Left colon (tissue), 2 donors: ENCODE results near the gene TEX101. TPM values are rescaled to one million over a fixed set of nuclear protein-coding genes. Genes with fewer than 3 reads are reported as not detected.
"Not testable (repeated sequence)": the region's sequence is repeated elsewhere in the genome, so short reads cannot be mapped to it uniquely, and the experiment has no call there.

Experiments used
- ATAC-seq: fragments of 200-7000 bp; cut with Tn5 transposase; one replicate; pipeline ENCODE4 v1.9.1; 2020; ENCODE audit warnings: mild to moderate bottlenecking, moderate library complexity
- DNase-seq, 2 donors: peaks; one replicate each; pipeline ENCODE4 v3.0.0-alpha.2; 2020
- intact Hi-C, 2 donors: fragments of 100-400 bp; cut with DNase I in 1 of 2; cut with micrococcal nuclease in 1 of 2; formaldehyde crosslinking; loops; one replicate each; pipeline versions ENCODE4 v1.11.2 to v1.14.0; 2022; cut with DNase I, micrococcal nuclease
- total RNA-seq, 2 donors: library from RNA; stranded (reverse); fragmentation: NEBNext Ultra II Directional; extraction: Animal tissue kit (Norgen Biotek cat#: 25700); gene quantifications; one replicate each; pipeline ENCODE4 v1.2.1, GENCODE V29; 2021
- donor health status: DM: no; HTN: no; CAD: no.
- donor health status: DM: yes; HTN: yes; CAD: no.

Gene TEX101
- total RNA-seq, 2 donors from 2014 or later: 0.27 to 0.34 TPM

GRCh38 chr19:43409415-43409814 is 5.3 kb upstream of the TEX101 start:
- DNase-seq (no peak), ATAC-seq (no peak)
- intact Hi-C loops: no loop called here

GRCh38 chr19:43412441-43412840 is 2.2 kb upstream of the TEX101 start:
- DNase-seq: no peak
- ATAC-seq: no peak
- intact Hi-C loops: no loop called here

- no peak for DNase-seq
- ATAC-seq: peak; percentile 84
- intact Hi-C loops: no loop called here
Observed at GRCh38 chr19:43416951-43417623, 2.4 kb downstream of the TEX101 start.

GRCh38 chr19:43420954-43421353 is 6.3 kb downstream of the TEX101 start:
- intact Hi-C loops: no loop called here

GRCh38 chr19:43422000-43422688 is 7.5 kb downstream of the TEX101 start:
- intact Hi-C loops: no loop called here
- DNase-seq (no peak), ATAC-seq (no peak)

More at GRCh38 chr19:43420954-43421353, 6.3 kb downstream of the TEX101 start:
- ATAC-seq: no peak
- no peak for DNase-seq

GRCh38 chr19:43422689-43423066 is 8.0 kb downstream of the TEX101 start:
- intact Hi-C loops: no loop called here
- DNase-seq: no peak
- ATAC-seq: no peak

GRCh38 chr19:43423779-43424178 is 9.1 kb downstream of the TEX101 start:
- ATAC-seq (no peak), DNase-seq (no peak)
- intact Hi-C loops: no loop called here

GRCh38 chr19:43425567-43426392 is 11.1 kb downstream of the TEX101 start:
- DNase-seq: peak; percentile 86 to 92
- intact Hi-C loops: no loop called here
- peak; percentile 81 for ATAC-seq

GRCh38 chr19:43429395-43429794 is 14.7 kb downstream of the TEX101 start:
- ATAC-seq: no peak
- intact Hi-C loops: no loop called here

GRCh38 chr19:43430142-43430710 is 15.5 kb downstream of the TEX101 start:
- peak in 1 of 2 donors; percentile 31 for DNase-seq
- ATAC-seq: no peak
- intact Hi-C loops: no loop called here

More at GRCh38 chr19:43429395-43429794, 14.7 kb downstream of the TEX101 start:
- DNase-seq: no peak

GRCh38 chr19:43430976-43431375 is 16.3 kb downstream of the TEX101 start:
- DNase-seq (no peak), ATAC-seq (no peak)
- intact Hi-C loops: no loop called here

GRCh38 chr19:43433358-43433673 is 18.6 kb downstream of the TEX101 start:
- ATAC-seq (no peak), DNase-seq (no peak)
- intact Hi-C loops: no loop called here

GRCh38 chr19:43433689-43434088 is 19.0 kb downstream of the TEX101 start:
- intact Hi-C loops: no loop called here
- DNase-seq: no peak
- no peak for ATAC-seq

- ATAC-seq: no peak
- DNase-seq: no peak
- intact Hi-C loops: no loop called here
Observed at GRCh38 chr19:43435775-43436174, 21.1 kb downstream of the TEX101 start.

GRCh38 chr19:43437284-43437683 is 22.6 kb downstream of the TEX101 start:
- DNase-seq, intact Hi-C loops, ATAC-seq: not testable (repeated sequence)

GRCh38 chr19:43437712-43438111 is 23.0 kb downstream of the TEX101 start:
- DNase-seq: no peak
- intact Hi-C loops: no loop called here
- ATAC-seq: no peak

- intact Hi-C loops: no loop called here
Observed at GRCh38 chr19:43438291-43439031, 23.8 kb downstream of the TEX101 start.

GRCh38 chr19:43439032-43439708 is 24.5 kb downstream of the TEX101 start:
- DNase-seq (no peak), ATAC-seq (peak; percentile 84)
- intact Hi-C loops: no loop called here

More at GRCh38 chr19:43438291-43439031, 23.8 kb downstream of the TEX101 start:
- peak; percentile 61 for ATAC-seq
- peak; percentile 39 to 47 for DNase-seq
